Transverse colon (tissue), 4 donors: Measurements from ENCODE around the gene ABCA1. TPM values are rescaled to one million over a fixed set of nuclear protein-coding genes. Genes with fewer than 3 reads are reported as not detected.

Experiments used
- DNase-seq: peaks from one replicate; pipeline ENCODE4 v3.0.0-alpha.2; 2019
- H3K27ac ChIP-seq, 4 donors: fragments of 200-600 bp; sonication (generic); 2 replicates each; pipeline ENCODE4 v1.5.1; 2016 to 2018; ENCODE audit warnings: inconsistent platforms in 4 of 4
- H3K27me3 ChIP-seq: fragments of 200-600 bp; sonication (generic); 2 replicates; pipeline ENCODE4 v1.5.1; 2017; ENCODE audit warnings: inconsistent platforms
- H3K36me3 ChIP-seq, 4 donors: fragments of 200-600 bp; sonication (generic); 2 replicates each; pipeline ENCODE4 v1.5.1; 2017 to 2019; ENCODE audit warnings: inconsistent platforms in 4 of 4
- H3K4me1 ChIP-seq, 4 donors: fragments of 200-600 bp; sonication (generic); 2 replicates each; pipeline ENCODE4 v1.5.1; 2017 to 2020; ENCODE audit warnings: inconsistent platforms in 4 of 4
- H3K4me3 ChIP-seq, 4 donors: fragments of 200-600 bp; sonication (generic); 1 replicate in 1 of 4; 2 replicates in 3 of 4; pipeline versions ENCODE4 v1.5.1 to v1.6.1; 2017 to 2019; ENCODE audit warnings: inconsistent platforms in 4 of 4
- H3K9me3 ChIP-seq, 2 donors: fragments of 200-600 bp; sonication (generic); 2 replicates each; pipeline ENCODE4 v1.5.1; 2017 to 2019; ENCODE audit warnings: inconsistent platforms in 2 of 2
- EP300 ChIP-seq: sonication (generic); formaldehyde crosslinking; IDR thresholded peaks from one replicate; pipeline ENCODE4 v1.6.1; 2017; ENCODE audit warnings: antibody characterized with exemption, low read depth
- POLR2A ChIP-seq: fragments of 450-650 bp; IDR thresholded peaks from one replicate; pipeline ENCODE4 v1.6.1; 2016; ENCODE audit warnings: antibody characterized with exemption, mild to moderate bottlenecking, moderate library complexity
- POLR2AphosphoS5 ChIP-seq, 3 donors: sonication (generic); formaldehyde crosslinking; IDR thresholded peaks; one replicate each; pipeline ENCODE4 v1.6.1; 2016; ENCODE audit warnings: antibody characterized with exemption in 3 of 3
- WGBS, 2 donors: methylation state at CpG; one replicate each; pipeline ENCODE4 v1.1.5; 2018; ENCODE audit warnings: low coverage in 1 of 2; 5-methylcytosine and 5-hydroxymethylcytosine counted together
- in situ Hi-C, 4 donors: fragments of 200-750 bp; cut with MboI; loops; one replicate each; pipeline versions ENCODE4 v1.15.0 to v1.15.1; 2017; ENCODE audit warnings: low sequenced_read_pairs in 3 of 4, low pct_ligation_motif_present in 1 of 4, low pct_unique_long_range_greater_than_20kb in 1 of 4
- intact Hi-C: fragments of 100-400 bp; cut with DNase I; formaldehyde crosslinking; loops from one replicate; pipeline ENCODE4 v1.15.1; 2023; ENCODE audit warnings: low total_unique reads
- total RNA-seq, 4 donors: library from RNA; depleted of rRNA; stranded (reverse); fragments of >200 nt; gene quantifications; one replicate each; pipeline ENCODE4 v1.1.0, GENCODE V29; 2016
- TF ChIP-seq, protein P1 (sequence below), 5 experiments: fragments of 200-600 bp in 3 of 5; fragments of 450-650 bp in 2 of 5; sonication (generic) in 3 of 5; IDR thresholded peaks; 1 replicate in 2 of 5; 2 replicates in 3 of 5; pipeline ENCODE4 v1.5.1; 2016 to 2017; ENCODE audit warnings: antibody characterized with exemption in 5 of 5, inconsistent platforms in 3 of 5, mild to moderate bottlenecking in 2 of 5, moderate library complexity in 1 of 5

The ABCA1 gene
- total RNA-seq, 4 donors from 2014 or later: 20.5 to 67.3 (median 60.5) TPM

DNA sequence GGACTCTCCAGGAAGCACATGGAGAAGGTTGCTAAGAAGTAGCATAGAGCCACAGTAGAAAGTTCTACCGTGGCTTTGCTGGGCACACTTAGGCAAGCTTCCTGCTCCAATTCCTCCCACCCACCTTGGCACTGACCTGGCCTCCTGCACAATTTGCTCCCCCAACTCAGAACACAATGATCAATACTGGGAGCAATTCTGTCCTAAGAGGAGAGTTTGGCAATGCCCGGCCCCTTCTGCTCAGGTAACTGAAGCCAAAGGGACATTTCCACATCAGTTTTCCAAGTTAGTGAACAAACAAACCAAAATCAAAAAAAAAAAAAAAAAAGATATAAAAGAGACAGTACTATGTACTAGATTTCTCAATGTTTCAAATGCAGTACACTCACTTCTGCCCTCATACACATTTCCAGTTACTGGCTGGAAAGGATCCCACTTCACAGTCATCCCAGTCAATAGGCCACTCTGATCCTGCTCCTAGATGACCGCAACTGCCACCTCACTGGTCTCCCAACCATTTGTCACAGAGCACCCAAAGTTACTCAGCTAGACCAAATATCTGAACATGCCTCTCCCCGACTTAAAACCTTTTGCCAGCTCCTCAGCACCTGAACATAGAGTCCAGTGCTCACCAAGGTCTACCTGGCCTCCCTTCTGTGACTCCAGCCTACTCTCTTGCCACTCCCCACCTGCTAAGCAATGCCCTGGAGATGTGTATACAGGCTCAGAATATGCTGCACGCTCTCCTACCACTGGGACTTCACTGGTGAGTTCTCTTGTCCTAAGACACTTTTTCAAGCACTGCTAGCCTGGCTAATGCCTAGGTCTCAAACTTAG, 21.3 kb downstream of the ABCA1 start:
- in situ Hi-C loops: loop anchor here in 1 of 4 donors (25.0 kb wide), 1 partner anchor 506 kb away; no protein-coding TSS in a partner anchor
- Histone ChIP-seq H3K27me3 (no peaks in the 10 kb centered on the region), H3K4me3 (no peak overlapping the region), H3K27ac (peak overlapping the region; percentile 63 to 81 (median 78)), H3K36me3 (peaks cover 0 to 5% (median 0%) of the 10 kb centered on the region in 4 donors), H3K9me3 (no peaks in the 10 kb centered on the region), H3K4me1 (peaks cover 31 to 78% (median 49%) of the 10 kb centered on the region in 4 donors)
- intact Hi-C loops: no loop called here
- TF ChIP-seq POLR2A (no peak), POLR2AphosphoS5 (IDR thresholded peaks at IDR 0.05) (peak in 1 of 3 donors; percentile 13)
- 73 to 100% methylated on average over 2 to 5 of the region's 5 CpGs for WGBS, 2 donors
- DNase-seq: no peak

DNA sequence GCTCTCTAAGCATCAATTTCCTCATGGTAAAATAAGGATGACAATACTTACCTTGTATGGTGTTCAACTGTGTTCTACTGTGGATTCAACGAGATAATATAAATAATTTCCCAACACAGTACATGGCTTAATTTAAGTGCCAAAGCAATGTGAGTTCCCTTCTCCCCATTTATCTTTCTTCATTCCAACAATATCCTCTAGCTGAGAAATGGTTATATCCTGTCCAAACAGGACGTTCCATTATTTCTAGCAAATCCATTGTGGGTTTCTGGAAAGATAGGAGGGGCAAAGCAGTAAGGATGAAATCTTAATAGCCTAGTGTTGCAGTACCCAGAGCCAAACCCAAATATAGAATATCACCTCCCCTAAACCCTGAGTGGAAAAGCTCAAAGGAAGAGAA, 22.0 kb downstream of the ABCA1 start:
- H3K36me3 ChIP-seq: peaks cover 0 to 5% (median 0%) of the 10 kb centered on the region in 4 donors
- H3K27me3 ChIP-seq: no peaks in the 10 kb centered on the region
- no peak for DNase-seq
- no peak overlapping the region for H3K4me3 ChIP-seq
- TF ChIP-seq, protein P1, sequence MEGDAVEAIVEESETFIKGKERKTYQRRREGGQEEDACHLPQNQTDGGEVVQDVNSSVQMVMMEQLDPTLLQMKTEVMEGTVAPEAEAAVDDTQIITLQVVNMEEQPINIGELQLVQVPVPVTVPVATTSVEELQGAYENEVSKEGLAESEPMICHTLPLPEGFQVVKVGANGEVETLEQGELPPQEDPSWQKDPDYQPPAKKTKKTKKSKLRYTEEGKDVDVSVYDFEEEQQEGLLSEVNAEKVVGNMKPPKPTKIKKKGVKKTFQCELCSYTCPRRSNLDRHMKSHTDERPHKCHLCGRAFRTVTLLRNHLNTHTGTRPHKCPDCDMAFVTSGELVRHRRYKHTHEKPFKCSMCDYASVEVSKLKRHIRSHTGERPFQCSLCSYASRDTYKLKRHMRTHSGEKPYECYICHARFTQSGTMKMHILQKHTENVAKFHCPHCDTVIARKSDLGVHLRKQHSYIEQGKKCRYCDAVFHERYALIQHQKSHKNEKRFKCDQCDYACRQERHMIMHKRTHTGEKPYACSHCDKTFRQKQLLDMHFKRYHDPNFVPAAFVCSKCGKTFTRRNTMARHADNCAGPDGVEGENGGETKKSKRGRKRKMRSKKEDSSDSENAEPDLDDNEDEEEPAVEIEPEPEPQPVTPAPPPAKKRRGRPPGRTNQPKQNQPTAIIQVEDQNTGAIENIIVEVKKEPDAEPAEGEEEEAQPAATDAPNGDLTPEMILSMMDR (IDR thresholded peaks at IDR 0.05): no peak
- peak in 1 of 3 donors; percentile 45 for TF ChIP-seq POLR2AphosphoS5 (IDR thresholded peaks at IDR 0.05)
- in situ Hi-C loops (loop anchor here in 1 of 4 donors (25.0 kb wide), 1 partner anchor 506 kb away; no protein-coding TSS in a partner anchor), intact Hi-C loops (no loop called here)
- WGBS, 2 donors: 50 to 66% methylated on average over 2 of the region's 2 CpGs
- peaks cover 25 to 75% (median 48%) of the 10 kb centered on the region in 4 donors for H3K4me1 ChIP-seq
- H3K9me3 ChIP-seq: no peaks in the 10 kb centered on the region
- peak overlapping the region; percentile 63 to 81 (median 78) for H3K27ac ChIP-seq

GRCh38 chr9:104905153-104905901, 22.6 kb downstream of the ABCA1 start:
- in situ Hi-C loops (loop anchor here in 1 of 4 donors (25.0 kb wide), 1 partner anchor 507 kb away; no protein-coding TSS in a partner anchor), intact Hi-C loops (no loop called here)
- no peak overlapping the region for H3K4me3 ChIP-seq
- WGBS, 2 donors: 59 to 71% methylated on average over 4 of the region's 4 CpGs
- H3K27me3 ChIP-seq: no peaks in the 10 kb centered on the region
- TF ChIP-seq, protein P1 (IDR thresholded peaks at IDR 0.05): no peak
- TF ChIP-seq EP300 (peak; percentile 2), POLR2A (no peak), POLR2AphosphoS5 (IDR thresholded peaks at IDR 0.05) (no peak)
- peaks cover 25 to 75% (median 42%) of the 10 kb centered on the region in 4 donors for H3K4me1 ChIP-seq
- no peak for DNase-seq
- H3K9me3 ChIP-seq: no peaks in the 10 kb centered on the region
- H3K36me3 ChIP-seq: peaks cover 0 to 5% (median 0%) of the 10 kb centered on the region in 4 donors
- peak overlapping the region; percentile 63 to 81 (median 78) for H3K27ac ChIP-seq

- H3K27ac ChIP-seq: peak overlapping the region in 1 of 4 donors; percentile 4
- H3K4me3 ChIP-seq: no peak overlapping the region
- peaks cover 0 to 5% (median 0%) of the 10 kb centered on the region in 4 donors for H3K36me3 ChIP-seq
- no peaks in the 10 kb centered on the region for H3K27me3 ChIP-seq
- H3K4me1 ChIP-seq: peaks cover 16 to 68% (median 29%) of the 10 kb centered on the region in 4 donors
- no peaks in the 10 kb centered on the region for H3K9me3 ChIP-seq
- intact Hi-C loops (no loop called here), in situ Hi-C loops (loop anchor here in 1 of 4 donors (25.0 kb wide), 1 partner anchor 509 kb away; no protein-coding TSS in a partner anchor)
- WGBS, 2 donors: 84% methylated on average over 8 of the region's 8 CpGs; no CpG with 5 or more reads in 1 of the 2 donors
- no peak for DNase-seq
- TF ChIP-seq POLR2A (no peak), EP300 (no peak), POLR2AphosphoS5 (IDR thresholded peaks at IDR 0.05) (no peak)
- TF ChIP-seq, protein P1 (IDR thresholded peaks at IDR 0.05): no peak
These were observed 24.3 kb downstream of the ABCA1 start for GRCh38 chr9:104903609-104904008.
